SK-N-SH (cell line): Measurements from ENCODE around the gene KRT6A. TPM values are rescaled to one million over a fixed set of nuclear protein-coding genes. Genes with fewer than 3 reads are reported as not detected.

Experiments used
- CTCF ChIA-PET: fragments of 300-600, 350-600 bp; formaldehyde crosslinking; extraction: SDS; loops from one replicate; lab custom pipeline; 2021; lab: Yijun Ruan, JAX
- POLR2A ChIA-PET: fragments of 350-600 bp; sonication (Branson Sonifier 250); formaldehyde crosslinking; extraction: SDS; loops from one replicate; lab custom pipeline; 2020; ENCODE audit warnings: antibody characterized with exemption, inconsistent platforms; lab: Yijun Ruan, JAX
- DNase-seq: peaks from one replicate; pipeline ENCODE4 v3.0.0; 2012
- H2AFZ ChIP-seq: fragments of 200-600 bp; sonication (generic); 2 replicates; pipeline ENCODE4 v1.8.1; 2016; ENCODE audit warnings: antibody characterized with exemption, mild to moderate bottlenecking, low read depth
- H3F3A ChIP-seq: fragments of 200-600 bp; sonication (generic); replicated peaks from 2 replicates; pipeline ENCODE3; 2016; ENCODE audit warnings: antibody characterized with exemption, mild to moderate bottlenecking; ENCODE audit not compliant: insufficient read depth
- H3K27ac ChIP-seq, 2 experiments: fragments of 200-500 bp in 1 of 2; fragments of 200-600 bp in 1 of 2; sonication (Bioruptor generic) in 1 of 2; sonication (generic), shearing (Covaris generic) in 1 of 2; 2 replicates each; pipeline versions ENCODE4 v1.5.1 to v1.6.1; 2014 to 2016; ENCODE audit warnings: low read depth in 2 of 2, inconsistent platforms in 1 of 2, low read length in 1 of 2, mild to moderate bottlenecking in 1 of 2, mixed read lengths in 1 of 2
- H3K27me3 ChIP-seq: fragments of 200-600 bp; sonication (generic), shearing (Covaris generic); 2 replicates; pipeline ENCODE4 v1.6.1; 2016; ENCODE audit warnings: mixed run types; ENCODE audit not compliant: insufficient read depth
- H3K36me3 ChIP-seq, 2 experiments: fragments of 200-500 bp in 1 of 2; fragments of 200-600 bp in 1 of 2; sonication (Bioruptor generic) in 1 of 2; sonication (generic) in 1 of 2; replicated peaks in 1 of 2; 2 replicates each; pipeline versions ENCODE3 to v1.5.1; 2014 to 2016; ENCODE audit warnings: low read length in 1 of 2, mild to moderate bottlenecking in 1 of 2; ENCODE audit not compliant: insufficient read depth in 2 of 2, control insufficient read depth in 1 of 2
- H3K4me1 ChIP-seq, 2 experiments: fragments of 200-500 bp in 1 of 2; fragments of 200-600 bp in 1 of 2; sonication (Bioruptor generic) in 1 of 2; sonication (generic), shearing (Covaris generic) in 1 of 2; 2 replicates each; pipeline versions ENCODE4 v1.5.1 to v1.6.1; 2014 to 2016; ENCODE audit warnings: low read depth in 1 of 2, low read length in 1 of 2, mixed run types in 1 of 2; ENCODE audit not compliant: insufficient read depth in 2 of 2, control insufficient read depth in 1 of 2
- H3K4me2 ChIP-seq: fragments of 200-600 bp; sonication (generic), shearing (Covaris generic); 2 replicates; pipeline ENCODE4 v1.6.1; 2017; ENCODE audit warnings: mixed run types
- H3K4me3 ChIP-seq, 2 experiments: fragments of 200-500 bp in 1 of 2; fragments of 200-600 bp in 1 of 2; sonication (Bioruptor generic) in 1 of 2; sonication (generic), shearing (Covaris generic) in 1 of 2; 2 replicates each; pipeline versions ENCODE4 v1.5.1 to v1.8.1; 2014 to 2016; ENCODE audit warnings: low read depth in 2 of 2, inconsistent platforms in 1 of 2, low read length in 1 of 2, mild to moderate bottlenecking in 1 of 2, mixed read lengths in 1 of 2, moderate library complexity in 1 of 2
- H3K79me2 ChIP-seq: fragments of 200-600 bp; sonication (generic); 2 replicates; pipeline ENCODE4 v1.8.1; 2017; ENCODE audit warnings: mild to moderate bottlenecking; ENCODE audit not compliant: insufficient read depth
- H3K9ac ChIP-seq: fragments of 200-600 bp; sonication (generic); 2 replicates; pipeline ENCODE4 v1.6.1; 2017; ENCODE audit warnings: mixed run types
- H3K9me2 ChIP-seq: fragments of 200-600 bp; sonication (generic); 2 replicates; pipeline ENCODE4 v1.6.1; 2017; ENCODE audit warnings: mixed run types
- H3K9me3 ChIP-seq: fragments of 200-600 bp; sonication (generic); 2 replicates; pipeline ENCODE4 v1.6.1; 2017; ENCODE audit warnings: mixed run types, mild to moderate bottlenecking, moderate library complexity
- H4K20me1 ChIP-seq: fragments of 200-600 bp; sonication (generic); 2 replicates; pipeline ENCODE4 v1.6.1; 2017; ENCODE audit warnings: mild to moderate bottlenecking, mixed run types; ENCODE audit not compliant: insufficient read depth
- CHD2 ChIP-seq: fragments of 150-350 bp; IDR thresholded peaks from 2 replicates; pipeline ENCODE4 v1.6.1; 2018; ENCODE audit warnings: low read length; ENCODE audit not compliant: partially characterized antibody
- EP300 ChIP-seq, 2 experiments: IDR thresholded peaks; 2 replicates each; pipeline versions ENCODE4 v1.4.0 to v1.6.1; 2012; ENCODE audit warnings: borderline replicate concordance in 1 of 2, low read depth in 1 of 2, low read length in 1 of 2
- EZH2phosphoT487 ChIP-seq: fragments of 200-600 bp; sonication (generic); IDR thresholded peaks from 2 replicates; pipeline ENCODE4 v1.6.1; 2017; ENCODE audit warnings: low read depth, mixed run types, mild to moderate bottlenecking, antibody characterized with exemption, moderate library complexity, borderline replicate concordance
- RXRA ChIP-seq: IDR thresholded peaks from 2 replicates; pipeline ENCODE4 v1.4.0; 2012; ENCODE audit warnings: low read depth, mild to moderate bottlenecking, borderline replicate concordance
- SMC3 ChIP-seq: IDR thresholded peaks from 2 replicates; pipeline ENCODE4 v1.6.1; 2012; ENCODE audit warnings: low read depth, low read length, improper control_type of control experiment
- TCF12 ChIP-seq: IDR thresholded peaks from 2 replicates; pipeline ENCODE4 v1.4.0; 2012
- WGBS: methylation state at CpG from one replicate; pipeline ENCODE4 v1.1.6; 2017; ENCODE audit warnings: low lambda C conversion rate; 5-methylcytosine and 5-hydroxymethylcytosine counted together
- polyA plus RNA-seq, 3 experiments: library from polyadenylated mRNA; depleted of rRNA; stranded (reverse); fragments of >200 nt; gene quantifications; 2 replicates each; pipeline ENCODE4 v1.2.3, GENCODE V29; 2012

KRT6A gene
- polyA plus RNA-seq, 1 of the 3 experiments (the other 2 are of a cell fraction) = not detected

DNA sequence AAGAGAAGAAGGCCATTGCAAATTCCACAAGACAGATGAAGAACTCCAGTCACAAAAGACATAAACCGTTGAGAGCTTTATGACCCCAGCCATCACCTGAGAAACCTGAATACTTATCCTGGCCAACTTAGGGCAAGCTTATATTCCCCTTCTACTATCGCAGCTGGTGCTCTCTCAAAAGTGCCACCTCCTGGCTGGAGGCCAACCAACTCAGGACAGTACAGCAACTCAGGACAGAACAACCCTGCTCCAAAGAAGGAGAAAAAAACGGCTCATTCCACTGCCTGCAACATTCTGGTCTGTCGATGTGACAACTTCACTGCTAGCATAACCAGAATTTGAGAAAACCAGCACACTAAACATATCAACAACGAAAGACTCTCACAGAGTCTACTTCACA, 31.4 kb downstream of the KRT6A start:
- no peak for TF ChIP-seq SMC3
- DNase-seq = no peak
- 10% methylated on average over 5 of the region's 5 CpGs for WGBS
- ChIA-PET POLR2A (no interaction called here), CTCF (no interaction called here)
- Histone ChIP-seq H3K4me1 (no peaks in the 10 kb centered on the region), H4K20me1 (no peaks in the 10 kb centered on the region), H3K27ac (no peak overlapping the region), H3K79me2 (no peaks in the 10 kb centered on the region), H3K27me3 (no peaks in the 10 kb centered on the region; the same call in 1 of the 2 replicates), H3K4me2 (no peak overlapping the region), H3K9ac (no peak overlapping the region), H3K4me3 (no peak overlapping the region), H3F3A (no peaks in the 10 kb centered on the region), H2AFZ (no peak overlapping the region), H3K36me3 (no peaks in the 10 kb centered on the region), H3K9me2 (no peaks in the 10 kb centered on the region), H3K9me3 (no peaks in the 10 kb centered on the region)

DNA sequence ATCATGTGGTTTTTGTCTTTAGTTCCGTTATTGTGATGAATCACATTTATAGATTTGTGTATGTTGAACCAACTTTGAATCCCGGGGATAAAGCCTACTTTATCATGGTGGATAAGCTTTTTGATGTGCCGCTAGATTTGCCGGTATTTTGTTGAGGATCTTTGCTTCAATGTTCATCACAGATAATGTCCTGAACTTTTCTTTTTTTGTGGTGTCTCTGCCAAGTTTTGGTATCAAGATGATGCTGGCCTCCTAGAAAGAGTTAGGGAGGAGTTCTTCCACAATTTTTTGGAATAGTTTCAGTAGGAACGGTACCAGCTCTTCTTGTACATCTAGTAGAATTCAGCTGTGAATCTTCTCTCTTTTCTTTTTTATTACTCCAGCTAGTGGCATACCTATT, 34.2 kb downstream of the KRT6A start:
- CTCF ChIA-PET = no interaction called here
- 55% methylated on average over 5 of the region's 5 CpGs for WGBS

DNA sequence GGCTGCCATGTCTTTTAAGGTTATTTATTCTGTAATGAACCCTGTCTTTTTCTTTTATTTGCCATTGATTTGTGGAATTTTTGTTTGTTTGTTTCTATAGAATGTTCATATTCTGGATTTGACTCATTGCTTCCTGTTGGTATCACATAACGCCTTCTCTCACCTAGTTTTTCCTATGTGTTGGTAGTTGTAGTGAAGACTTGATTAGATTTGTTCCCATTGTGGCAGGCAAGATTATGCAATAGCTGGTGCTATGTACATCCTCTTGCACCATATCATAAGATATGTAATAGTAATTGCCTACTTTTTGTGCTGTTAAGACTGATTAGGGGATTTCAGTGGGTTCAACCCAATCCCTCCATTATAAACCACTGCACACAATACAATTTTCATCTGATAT, 37.2 kb downstream of the KRT6A start:
- H3F3A ChIP-seq = no peaks in the 10 kb centered on the region
- H3K36me3 ChIP-seq = no peaks in the 10 kb centered on the region
- 17% methylated on average over 1 of the region's 1 CpG for WGBS
- H3K9ac ChIP-seq = no peak overlapping the region
- no peaks in the 10 kb centered on the region for H3K9me2 ChIP-seq
- no peaks in the 10 kb centered on the region for H3K9me3 ChIP-seq
- ChIA-PET POLR2A (no interaction called here), CTCF (no interaction called here)
- no peak overlapping the region for H3K4me3 ChIP-seq
- no peak overlapping the region for H3K4me2 ChIP-seq
- no peak overlapping the region for H3K27ac ChIP-seq
- no peak for DNase-seq
- no peak for TF ChIP-seq EZH2phosphoT487
- TF ChIP-seq TCF12 = no peak
- TF ChIP-seq RXRA = no peak
- TF ChIP-seq EP300 (IDR thresholded peaks at IDR 0.05; ENCODE audit: borderline replicate concordance in 1 of 2, low read depth in 1 of 2, low read length in 1 of 2) = no peak
- no peaks in the 10 kb centered on the region for H3K4me1 ChIP-seq
- peaks cover 10% of the 10 kb centered on the region; the same call in 1 of the 2 replicates for H3K27me3 ChIP-seq
- no peak overlapping the region for H2AFZ ChIP-seq
- no peaks in the 10 kb centered on the region for H3K79me2 ChIP-seq
- no peaks in the 10 kb centered on the region for H4K20me1 ChIP-seq

More for the DNA sequence above, 34.2 kb downstream of the KRT6A start:
- POLR2A ChIA-PET = no interaction called here
- TF ChIP-seq CHD2 = no peak
- H3K27me3 ChIP-seq = peaks cover 7% of the 10 kb centered on the region; the same call in 1 of the 2 replicates
- no peak overlapping the region for H2AFZ ChIP-seq
- H3K9me2 ChIP-seq = no peaks in the 10 kb centered on the region
- H3K27ac ChIP-seq = no peak overlapping the region
- H3K4me3 ChIP-seq = no peak overlapping the region
- H3K9ac ChIP-seq = no peak overlapping the region
- H3K4me2 ChIP-seq = no peak overlapping the region
- H3K79me2 ChIP-seq = no peaks in the 10 kb centered on the region
- no peaks in the 10 kb centered on the region for H3K4me1 ChIP-seq
- H4K20me1 ChIP-seq = no peaks in the 10 kb centered on the region
- no peaks in the 10 kb centered on the region for H3K9me3 ChIP-seq
- no peaks in the 10 kb centered on the region for H3K36me3 ChIP-seq
- no peaks in the 10 kb centered on the region for H3F3A ChIP-seq
- no peak for DNase-seq
